Measurements from ENCODE around the gene ADGRB2.
"Not testable (repeated sequence)": the region's sequence is repeated elsewhere in the genome, so short reads cannot be mapped to it uniquely, and the experiment has no call there.

The ADGRB2 gene

DNA sequence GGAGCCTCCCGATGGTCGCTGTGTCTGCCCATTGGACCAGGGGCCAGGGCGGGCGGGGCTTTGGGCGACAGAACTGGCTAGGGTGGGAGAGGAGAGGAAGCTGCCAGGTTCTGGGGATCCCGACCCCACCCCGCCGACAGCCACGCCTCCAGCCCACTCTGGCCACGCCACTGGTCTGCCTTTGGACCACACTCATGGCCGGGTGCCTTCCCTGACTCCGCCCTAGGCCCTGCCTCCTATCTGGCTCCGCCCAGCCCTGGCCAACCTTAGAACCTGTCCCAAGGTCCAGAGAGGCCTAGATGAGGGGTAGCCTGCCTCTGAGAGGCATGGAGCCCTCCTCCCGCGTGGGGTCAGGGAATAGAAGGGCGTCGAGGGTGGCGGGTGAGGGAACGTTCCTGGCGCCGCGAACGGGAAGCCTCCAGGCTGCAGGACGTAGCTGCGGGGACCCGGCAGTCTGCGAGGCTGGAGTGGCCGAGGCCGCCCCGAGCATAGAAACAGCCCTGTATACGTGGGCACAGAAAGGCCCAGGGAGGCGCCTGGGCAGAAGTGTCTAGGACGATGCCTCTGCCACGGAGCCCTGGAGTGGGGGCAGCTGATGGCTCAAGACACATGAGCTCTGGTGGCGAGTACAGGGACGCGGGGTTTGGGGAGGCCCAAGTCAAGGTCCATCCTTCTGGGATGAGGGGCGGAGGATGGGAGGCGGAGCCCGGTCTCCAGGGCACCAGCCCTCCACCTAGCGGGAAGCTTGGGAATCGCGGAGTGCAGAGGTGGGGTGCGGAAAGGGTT is 48.9 kb downstream of the ADGRB2 start:
- Histone ChIP-seq H3K36me3 (no peaks in the 10 kb centered on the region), H3K4me3 (ENCODE audit: low read depth, low read length) (peak overlapping the region; percentile 58), H3K4me1 (peaks cover 16% of the 10 kb centered on the region), H3K9me3 (no peaks in the 10 kb centered on the region), H3K27me3 (no peaks in the 10 kb centered on the region)
- TF ChIP-seq, protein P1, sequence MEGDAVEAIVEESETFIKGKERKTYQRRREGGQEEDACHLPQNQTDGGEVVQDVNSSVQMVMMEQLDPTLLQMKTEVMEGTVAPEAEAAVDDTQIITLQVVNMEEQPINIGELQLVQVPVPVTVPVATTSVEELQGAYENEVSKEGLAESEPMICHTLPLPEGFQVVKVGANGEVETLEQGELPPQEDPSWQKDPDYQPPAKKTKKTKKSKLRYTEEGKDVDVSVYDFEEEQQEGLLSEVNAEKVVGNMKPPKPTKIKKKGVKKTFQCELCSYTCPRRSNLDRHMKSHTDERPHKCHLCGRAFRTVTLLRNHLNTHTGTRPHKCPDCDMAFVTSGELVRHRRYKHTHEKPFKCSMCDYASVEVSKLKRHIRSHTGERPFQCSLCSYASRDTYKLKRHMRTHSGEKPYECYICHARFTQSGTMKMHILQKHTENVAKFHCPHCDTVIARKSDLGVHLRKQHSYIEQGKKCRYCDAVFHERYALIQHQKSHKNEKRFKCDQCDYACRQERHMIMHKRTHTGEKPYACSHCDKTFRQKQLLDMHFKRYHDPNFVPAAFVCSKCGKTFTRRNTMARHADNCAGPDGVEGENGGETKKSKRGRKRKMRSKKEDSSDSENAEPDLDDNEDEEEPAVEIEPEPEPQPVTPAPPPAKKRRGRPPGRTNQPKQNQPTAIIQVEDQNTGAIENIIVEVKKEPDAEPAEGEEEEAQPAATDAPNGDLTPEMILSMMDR (IDR thresholded peaks at IDR 0.05; ENCODE audit: low read depth, low read length): peak; percentile 73
- DNase-seq: peak; percentile 92

DNA sequence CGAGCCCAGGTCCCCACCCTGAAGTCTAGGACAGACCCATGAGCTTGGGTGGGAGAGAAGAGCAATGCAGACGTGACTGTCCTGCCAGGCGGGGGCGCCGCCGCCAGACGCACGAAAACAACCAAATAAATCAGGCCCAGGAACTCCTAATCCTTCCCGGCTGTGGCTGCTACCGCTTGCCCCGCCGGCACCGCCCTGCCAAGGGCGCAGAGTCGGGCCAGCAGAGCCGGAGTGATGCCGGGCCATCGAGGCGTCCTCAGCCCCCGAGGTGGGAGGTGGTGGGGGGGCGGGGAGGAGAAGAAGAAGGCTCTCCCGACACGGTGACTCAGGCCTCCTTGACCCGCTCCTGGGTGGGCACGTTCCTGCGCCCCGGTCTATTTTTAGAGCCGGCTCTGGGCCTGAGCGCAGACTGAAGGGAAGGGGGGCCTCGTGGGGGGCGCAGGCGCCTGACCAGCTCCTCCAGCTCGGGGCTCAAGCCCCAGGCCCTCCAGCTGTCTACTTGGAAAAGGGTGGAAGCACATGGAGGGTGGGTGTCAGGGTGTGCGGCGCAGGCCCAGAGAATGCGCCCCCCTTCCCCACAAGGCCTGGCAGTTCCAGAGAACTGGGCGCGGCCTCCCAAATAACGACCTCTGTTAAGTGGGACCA is 49.6 kb downstream of the ADGRB2 start:
- peak overlapping the region; percentile 49 for H3K4me3 ChIP-seq (ENCODE audit: low read depth, low read length)
- peak; percentile 69 for DNase-seq
- peaks cover 16% of the 10 kb centered on the region for H3K4me1 ChIP-seq
- no peaks in the 10 kb centered on the region for H3K27me3 ChIP-seq
- no peaks in the 10 kb centered on the region for H3K36me3 ChIP-seq
- TF ChIP-seq, protein P1 (IDR thresholded peaks at IDR 0.05; ENCODE audit: low read depth, low read length): peak; percentile 51
- no peaks in the 10 kb centered on the region for H3K9me3 ChIP-seq

DNA sequence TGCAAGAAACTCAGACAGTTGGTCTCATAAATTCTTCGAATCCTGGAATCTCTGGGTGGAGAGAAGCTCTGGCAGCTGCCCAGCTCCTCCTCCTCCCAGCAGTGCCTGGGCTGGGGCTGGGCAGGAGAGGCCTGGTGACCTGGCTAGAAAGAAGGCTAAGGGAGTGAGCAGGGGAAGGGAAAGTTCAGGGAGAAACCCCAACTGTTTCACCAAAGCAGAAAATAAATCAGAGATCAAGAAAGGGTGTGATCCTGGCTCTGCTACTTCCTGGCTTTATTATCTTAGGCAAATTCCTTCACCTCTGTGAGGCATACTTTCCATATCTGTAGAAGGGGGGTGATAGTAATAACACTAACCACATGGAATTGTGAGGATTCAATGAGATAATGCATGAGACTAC is 51.5 kb downstream of the ADGRB2 start:
- no peaks in the 10 kb centered on the region for H3K9me3 ChIP-seq
- no peak for DNase-seq
- no peak overlapping the region for H3K4me3 ChIP-seq (ENCODE audit: low read depth, low read length)
- H3K4me1 ChIP-seq: peaks cover 8% of the 10 kb centered on the region; the same call in 1 of the 2 replicates
- H3K36me3 ChIP-seq: no peaks in the 10 kb centered on the region
- TF ChIP-seq, protein P1 (IDR thresholded peaks at IDR 0.05; ENCODE audit: low read depth, low read length): no peak
- H3K27me3 ChIP-seq: no peaks in the 10 kb centered on the region

DNA sequence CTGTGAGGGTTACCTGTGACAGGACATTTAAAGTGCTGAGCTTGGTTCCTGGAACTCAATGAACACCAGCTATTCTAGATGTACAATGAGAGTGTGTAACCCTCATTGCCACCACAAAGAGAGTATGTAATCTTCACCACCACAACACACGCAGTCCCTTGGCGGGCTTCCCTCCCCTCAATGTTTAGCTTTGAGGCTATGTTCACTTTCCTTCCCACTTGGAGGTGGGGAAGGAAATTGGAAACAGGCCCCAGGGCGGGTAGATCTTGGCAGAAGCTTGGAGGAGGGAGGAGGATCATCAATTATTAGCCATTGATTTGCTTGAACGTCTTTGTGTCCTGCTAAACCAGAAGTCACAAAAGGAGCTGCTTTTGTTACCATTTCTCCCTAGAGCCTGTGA is 52.1 kb downstream of the ADGRB2 start:
- peaks cover 7% of the 10 kb centered on the region; the same call in 1 of the 2 replicates for H3K4me1 ChIP-seq
- H3K36me3 ChIP-seq: no peaks in the 10 kb centered on the region
- no peak overlapping the region for H3K4me3 ChIP-seq (ENCODE audit: low read depth, low read length)

DNA sequence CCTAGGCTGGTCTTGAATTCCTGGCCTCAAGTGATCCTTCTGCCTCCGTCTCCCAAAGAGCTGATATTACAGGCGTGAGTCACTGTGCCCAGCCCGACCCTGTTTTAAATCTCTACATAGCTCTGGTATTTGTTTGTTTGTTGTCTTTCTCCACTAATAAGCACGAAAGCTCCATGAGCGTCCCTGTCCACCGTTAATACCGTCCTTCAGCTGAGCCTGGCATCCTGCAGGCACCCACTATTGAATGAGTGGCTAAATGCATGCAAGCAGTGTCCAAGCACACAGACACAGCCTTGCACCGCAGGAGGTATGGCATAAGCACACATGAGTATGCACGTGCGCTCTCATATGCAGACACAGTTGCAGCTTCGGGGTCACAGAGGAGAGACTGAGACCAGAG is 55.8 kb downstream of the ADGRB2 start:
- Histone ChIP-seq H3K9me3 (no peaks in the 10 kb centered on the region), H3K4me1 (no peaks in the 10 kb centered on the region), H3K4me3 (ENCODE audit: low read depth, low read length) (no peak overlapping the region), H3K36me3 (no peaks in the 10 kb centered on the region), H3K27me3 (no peaks in the 10 kb centered on the region)
- TF ChIP-seq, protein P1 (IDR thresholded peaks at IDR 0.05; ENCODE audit: low read depth, low read length): no peak
- no peak for DNase-seq

More for the DNA sequence above, 52.1 kb downstream of the ADGRB2 start:
- TF ChIP-seq, protein P1 (IDR thresholded peaks at IDR 0.05; ENCODE audit: low read depth, low read length): no peak
- no peak for DNase-seq
- Histone ChIP-seq H3K9me3 (no peaks in the 10 kb centered on the region), H3K27me3 (no peaks in the 10 kb centered on the region)

DNA sequence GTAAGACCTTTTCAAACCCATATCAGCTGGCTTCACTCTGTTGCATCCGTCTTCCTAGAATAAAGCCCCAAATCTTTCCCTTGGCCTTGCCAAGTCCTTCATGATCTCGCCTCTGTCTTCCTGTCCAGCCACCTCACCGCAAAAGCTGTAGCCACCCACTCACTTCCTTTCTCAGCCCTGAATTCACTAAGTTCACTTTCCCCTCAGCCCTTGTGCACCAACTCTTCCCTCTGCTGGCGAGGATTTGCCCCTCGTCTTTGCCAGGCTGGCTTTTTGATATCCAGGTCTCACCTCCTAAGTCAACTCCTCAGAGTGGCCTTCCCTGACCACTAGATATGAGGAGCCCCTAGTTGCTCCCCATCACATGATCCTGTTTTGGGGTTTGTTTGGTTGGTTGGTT is 56.4 kb downstream of the ADGRB2 start:
- DNase-seq: no peak

DNA sequence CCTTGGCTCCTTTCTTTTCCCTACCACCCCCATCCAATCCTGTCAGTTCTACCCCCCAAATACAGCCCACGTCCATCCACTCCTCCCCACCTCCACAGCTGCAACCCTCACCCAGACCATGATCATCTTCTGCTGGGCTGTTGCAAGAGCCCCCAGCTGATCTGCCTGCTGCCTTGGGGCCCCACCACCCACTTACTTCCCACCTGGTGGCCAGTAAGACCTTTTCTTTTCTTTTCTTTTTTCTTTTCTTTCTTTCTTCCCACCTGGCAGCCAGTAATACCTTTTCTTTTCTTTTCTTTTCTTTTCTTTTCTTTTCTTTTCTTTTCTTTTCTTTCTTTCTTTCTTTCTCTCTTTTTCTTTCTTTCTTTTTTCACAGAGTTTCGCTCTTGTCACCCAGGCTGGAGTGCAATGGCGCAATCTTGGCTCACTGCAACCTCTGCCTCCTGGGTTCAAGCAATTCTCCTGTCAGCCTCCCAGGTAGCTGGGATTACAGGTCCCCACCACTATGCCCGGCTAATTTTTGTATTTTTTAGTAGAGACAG is 57.0 kb downstream of the ADGRB2 start:
- H3K27me3 ChIP-seq, H3K4me1 ChIP-seq: not testable (repeated sequence)

More for the DNA sequence above, 56.4 kb downstream of the ADGRB2 start:
- Histone ChIP-seq H3K27me3 (no peaks in the 10 kb centered on the region), H3K4me1 (no peaks in the 10 kb centered on the region), H3K4me3 (ENCODE audit: low read depth, low read length) (no peak overlapping the region), H3K36me3 (no peaks in the 10 kb centered on the region), H3K9me3 (no peaks in the 10 kb centered on the region)
- TF ChIP-seq, protein P1 (IDR thresholded peaks at IDR 0.05; ENCODE audit: low read depth, low read length): no peak

More for the DNA sequence above, 57.0 kb downstream of the ADGRB2 start:
- H3K36me3 ChIP-seq; H3K9me3 ChIP-seq; DNase-seq; H3K4me3 ChIP-seq (ENCODE audit: low read depth, low read length): not testable (repeated sequence)
